NCI-H510A (cell line): Measurements from ENCODE around the gene VSTM2L.

ENCODE experiments used
- DNase-seq: peaks from one replicate; lab custom pipeline; 2025; lab: John Stamatoyannopoulos, UW

The VSTM2L gene

GRCh38 chr20:37988306-37988954 lies 85.5 kb downstream of the VSTM2L start:
- DNase-seq, result no peak

- DNase-seq, result no peak
Observed at GRCh38 chr20:37989601-37990295, 86.8 kb downstream of the VSTM2L start.

- no peak for DNase-seq
Observed at GRCh38 chr20:37990571-37991151, 87.7 kb downstream of the VSTM2L start.

GRCh38 chr20:37991157-37991866 lies 88.4 kb downstream of the VSTM2L start:
- no peak for DNase-seq

- no peak for DNase-seq
Observed at GRCh38 chr20:37991908-37992307, 89.0 kb downstream of the VSTM2L start.

- DNase-seq, result no peak
Observed at GRCh38 chr20:37992802-37993409, 90.0 kb downstream of the VSTM2L start.

- peak; percentile 41 for DNase-seq
Observed at GRCh38 chr20:37994512-37994911, 91.6 kb downstream of the VSTM2L start.
